NB4 (cell line): Measurements from ENCODE around the gene LTBP1.
A peak's percentile ranks its signal among the peaks of the same experiment; 100 is the strongest.

ENCODE experiments used
- DNase-seq: peaks from one replicate; pipeline ENCODE4 v3.0.0; 2010; ENCODE audit warnings: low read depth
- H3K4me3 ChIP-seq: one replicate; pipeline ENCODE4 v1.5.1; 2011; ENCODE audit warnings: mild to moderate bottlenecking, low read depth, low read length, moderate library complexity
- MYC ChIP-seq: IDR thresholded peaks from 2 replicates; pipeline ENCODE4 v1.6.1; 2011; ENCODE audit warnings: low read depth, low read length
- POLR2A ChIP-seq: IDR thresholded peaks from 2 replicates; pipeline ENCODE4 v1.6.1; 2011; ENCODE audit warnings: mild to moderate bottlenecking; ENCODE audit not compliant: insufficient read length; ENCODE audit errors: extremely low read depth
- TF ChIP-seq, protein P1 (sequence below): IDR thresholded peaks from 2 replicates; pipeline ENCODE4 v1.6.1; 2011; ENCODE audit warnings: low read depth, low read length
- TF ChIP-seq, protein P2 (sequence below): IDR thresholded peaks from one replicate; pipeline ENCODE4 v1.5.1; 2012; ENCODE audit warnings: low read depth, low read length

LTBP1 gene

DNA sequence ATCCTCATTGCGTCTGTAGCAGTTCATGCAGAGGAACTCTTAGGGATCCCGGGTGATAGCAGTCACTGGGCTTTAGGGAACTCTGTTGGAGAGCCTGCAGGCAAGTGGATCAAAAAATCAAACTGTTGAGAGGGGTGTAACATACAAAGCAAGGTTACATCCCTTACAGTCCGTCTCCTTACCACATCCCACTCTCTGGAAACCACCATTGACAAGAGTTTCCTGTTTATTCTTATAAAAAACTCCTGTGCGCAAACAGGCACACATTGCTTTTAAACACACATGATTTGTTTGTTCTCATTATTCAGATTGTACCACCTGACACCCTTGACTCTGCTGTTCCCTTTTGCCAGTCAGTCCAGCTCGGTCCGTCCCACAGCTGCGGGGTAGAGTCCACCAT is 137.7 kb downstream of the LTBP1 start:
- no peak for DNase-seq
- TF ChIP-seq, protein P1, sequence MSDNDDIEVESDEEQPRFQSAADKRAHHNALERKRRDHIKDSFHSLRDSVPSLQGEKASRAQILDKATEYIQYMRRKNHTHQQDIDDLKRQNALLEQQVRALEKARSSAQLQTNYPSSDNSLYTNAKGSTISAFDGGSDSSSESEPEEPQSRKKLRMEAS, result no peak
- TF ChIP-seq, protein P2, sequence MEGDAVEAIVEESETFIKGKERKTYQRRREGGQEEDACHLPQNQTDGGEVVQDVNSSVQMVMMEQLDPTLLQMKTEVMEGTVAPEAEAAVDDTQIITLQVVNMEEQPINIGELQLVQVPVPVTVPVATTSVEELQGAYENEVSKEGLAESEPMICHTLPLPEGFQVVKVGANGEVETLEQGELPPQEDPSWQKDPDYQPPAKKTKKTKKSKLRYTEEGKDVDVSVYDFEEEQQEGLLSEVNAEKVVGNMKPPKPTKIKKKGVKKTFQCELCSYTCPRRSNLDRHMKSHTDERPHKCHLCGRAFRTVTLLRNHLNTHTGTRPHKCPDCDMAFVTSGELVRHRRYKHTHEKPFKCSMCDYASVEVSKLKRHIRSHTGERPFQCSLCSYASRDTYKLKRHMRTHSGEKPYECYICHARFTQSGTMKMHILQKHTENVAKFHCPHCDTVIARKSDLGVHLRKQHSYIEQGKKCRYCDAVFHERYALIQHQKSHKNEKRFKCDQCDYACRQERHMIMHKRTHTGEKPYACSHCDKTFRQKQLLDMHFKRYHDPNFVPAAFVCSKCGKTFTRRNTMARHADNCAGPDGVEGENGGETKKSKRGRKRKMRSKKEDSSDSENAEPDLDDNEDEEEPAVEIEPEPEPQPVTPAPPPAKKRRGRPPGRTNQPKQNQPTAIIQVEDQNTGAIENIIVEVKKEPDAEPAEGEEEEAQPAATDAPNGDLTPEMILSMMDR, result no peak
- no peak for TF ChIP-seq MYC
- no peak for TF ChIP-seq POLR2A
- no peak overlapping the region for H3K4me3 ChIP-seq

DNA sequence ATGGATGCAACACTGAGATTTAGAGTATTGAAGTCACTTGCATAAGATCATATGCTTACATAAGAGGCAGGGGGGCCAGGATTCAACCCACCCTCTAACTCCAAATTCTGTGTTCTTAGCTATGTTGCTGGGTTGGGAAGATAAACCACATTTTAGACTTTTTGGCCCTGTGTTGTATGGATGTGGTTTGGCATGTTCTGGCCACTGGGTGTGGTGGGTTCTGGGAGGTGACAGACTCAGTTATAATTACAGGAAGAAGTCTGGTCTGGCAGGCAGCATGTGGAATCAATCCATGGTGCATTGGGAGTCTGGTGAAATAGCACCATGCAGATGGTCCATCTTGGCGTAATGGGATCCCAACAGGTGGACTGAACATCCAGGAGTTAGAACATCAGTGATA is 138.9 kb downstream of the LTBP1 start:
- no peak for DNase-seq
- H3K4me3 ChIP-seq, result no peak overlapping the region
- TF ChIP-seq MYC (no peak), POLR2A (no peak)
- TF ChIP-seq, protein P1, result no peak
- TF ChIP-seq, protein P2, result no peak

DNA sequence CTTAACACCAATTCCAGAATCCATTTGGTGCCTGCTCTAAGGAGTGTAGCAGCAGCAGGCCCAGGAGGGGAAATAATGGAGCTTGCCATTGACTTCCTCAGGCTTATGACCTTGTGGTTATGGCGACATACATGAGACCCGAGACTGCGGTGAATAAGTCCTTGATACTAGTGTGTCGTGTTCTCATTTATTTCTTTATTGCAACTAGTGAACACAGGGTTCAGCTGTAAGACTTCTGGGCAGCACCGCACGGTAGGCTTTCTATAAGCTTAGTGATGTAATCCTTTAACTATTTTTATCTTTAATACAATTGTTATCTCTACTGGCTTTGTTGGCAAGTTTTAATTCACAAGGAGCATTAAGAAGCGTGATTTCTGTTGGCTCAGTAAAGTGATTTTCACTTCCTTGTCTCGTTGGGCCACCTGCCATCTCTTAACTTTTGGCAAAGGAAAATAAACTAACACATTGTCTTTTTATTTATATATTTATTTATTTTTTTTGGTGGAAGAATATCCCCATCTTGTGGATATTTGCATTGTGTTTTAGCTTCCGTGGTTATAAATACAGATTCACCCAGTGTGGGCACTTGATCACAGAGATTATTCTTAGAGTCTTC is 139.8 kb downstream of the LTBP1 start:
- H3K4me3 ChIP-seq, result no peak overlapping the region
- TF ChIP-seq, protein P1, result no peak
- no peak for TF ChIP-seq POLR2A
- TF ChIP-seq, protein P2, result no peak
- TF ChIP-seq MYC, result no peak
- peak; percentile 55 for DNase-seq

DNA sequence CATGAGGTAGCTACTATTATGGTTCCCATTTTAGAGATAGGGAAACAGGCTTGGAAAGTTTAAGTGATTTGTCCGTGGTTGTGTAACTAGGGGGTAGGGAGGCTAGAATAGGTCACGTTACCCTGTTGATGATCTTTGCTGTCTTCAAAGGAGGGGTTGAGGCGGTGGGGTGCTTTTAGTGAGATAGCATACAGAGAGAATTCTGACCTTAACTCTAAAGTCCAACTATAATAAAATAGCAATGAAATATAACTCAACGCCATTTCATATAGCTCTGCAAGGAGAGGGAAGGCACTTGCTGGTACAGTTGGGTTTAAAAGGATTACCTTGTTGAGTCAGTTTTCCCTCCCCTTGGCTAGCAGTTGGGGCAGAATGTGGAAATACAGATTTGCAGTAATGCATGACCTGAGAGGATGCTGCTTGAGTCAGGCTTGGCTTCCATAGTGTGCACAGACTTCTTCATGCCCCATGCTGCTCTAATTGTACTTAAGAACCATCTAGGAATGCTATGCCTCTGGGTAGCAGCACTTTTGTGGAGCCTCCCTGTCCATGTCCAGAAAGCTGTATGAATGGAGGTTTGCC is 143.9 kb downstream of the LTBP1 start:
- H3K4me3 ChIP-seq, result no peak overlapping the region
- DNase-seq, result no peak
- TF ChIP-seq, protein P1, result no peak
- TF ChIP-seq, protein P2, result no peak
- TF ChIP-seq POLR2A (no peak), MYC (no peak)

DNA sequence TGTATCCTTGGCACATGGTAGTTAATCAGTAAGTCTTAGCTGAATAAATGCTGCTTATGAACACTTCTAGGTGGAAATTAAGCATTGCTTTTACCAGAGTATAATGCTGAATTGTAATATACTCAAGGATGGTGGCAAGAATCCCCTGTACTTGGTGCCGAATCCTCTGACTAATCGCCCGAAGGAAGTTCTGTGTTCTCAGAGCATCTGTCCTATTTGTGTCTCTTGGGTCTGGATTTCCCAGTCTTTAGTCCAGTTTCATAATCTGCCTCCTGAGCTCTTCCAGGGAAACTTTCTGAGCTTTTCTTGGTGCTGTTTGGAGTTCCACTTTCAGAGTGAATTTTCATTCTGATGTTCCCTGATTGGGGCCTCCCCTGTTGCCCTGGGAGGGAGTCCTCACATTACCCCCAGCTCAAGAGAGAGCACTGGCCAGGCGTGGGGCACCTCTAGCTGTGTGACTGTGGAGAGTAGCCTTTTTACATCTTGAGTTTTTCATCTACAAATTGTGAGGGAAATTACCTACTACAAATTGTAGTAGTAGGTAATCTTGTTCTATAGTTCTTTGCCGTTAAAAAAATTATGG is 144.9 kb downstream of the LTBP1 start:
- DNase-seq, result no peak
- TF ChIP-seq MYC (no peak), POLR2A (no peak)
- TF ChIP-seq, protein P1, result no peak
- TF ChIP-seq, protein P2, result no peak
- no peak overlapping the region for H3K4me3 ChIP-seq
